Astrocyte of the cerebellum (primary cell): ENCODE data around the gene SPNS2.

Source experiments
- DNase-seq: peaks from one replicate; pipeline ENCODE4 v3.0.0-alpha.2; 2011; ENCODE audit warnings: low read depth
- H3K4me3 ChIP-seq: 2 replicates; pipeline ENCODE4 v1.5.1; 2011; ENCODE audit warnings: mild to moderate bottlenecking, low read depth, low read length, moderate library complexity
- CTCF ChIP-seq: IDR thresholded peaks from 2 replicates; pipeline ENCODE4 v1.5.1; 2012; ENCODE audit warnings: low read length, low read depth, moderate library complexity, mild to moderate bottlenecking; ENCODE audit errors: missing control alignments
- in situ Hi-C: cut with HindIII; loops from 2 replicates; pipeline ENCODE4 v1.10.0; 2017; ENCODE audit warnings: low sequenced_read_pairs

Gene SPNS2

GRCh38 chr17:4463818-4464476 lies 34.7 kb upstream of the SPNS2 start:
- in situ Hi-C loops, result no loop called here
- TF ChIP-seq CTCF, result no peak

GRCh38 chr17:4465786-4466185 lies 32.9 kb upstream of the SPNS2 start:
- DNase-seq, result no peak
- H3K4me3 ChIP-seq, result no peak overlapping the region
- no peak for TF ChIP-seq CTCF
- in situ Hi-C loops, result no loop called here

More at GRCh38 chr17:4463818-4464476, 34.7 kb upstream of the SPNS2 start:
- H3K4me3 ChIP-seq, result no peak overlapping the region
- DNase-seq, result peak; percentile 13

- no peak for TF ChIP-seq CTCF
- no peak overlapping the region for H3K4me3 ChIP-seq
- in situ Hi-C loops, result no loop called here
- DNase-seq, result no peak
Measured at GRCh38 chr17:4467287-4467686, 31.4 kb upstream of the SPNS2 start.

- in situ Hi-C loops, result no loop called here
- DNase-seq, result no peak
- TF ChIP-seq CTCF, result no peak
- H3K4me3 ChIP-seq, result no peak overlapping the region
Measured at GRCh38 chr17:4469552-4469951, 29.1 kb upstream of the SPNS2 start.

- H3K4me3 ChIP-seq, result no peak overlapping the region
- TF ChIP-seq CTCF, result no peak
- in situ Hi-C loops, result no loop called here
- DNase-seq, result no peak
Measured at GRCh38 chr17:4472286-4472685, 26.4 kb upstream of the SPNS2 start.

GRCh38 chr17:4474093-4474492 lies 24.6 kb upstream of the SPNS2 start:
- no peak for TF ChIP-seq CTCF
- no peak for DNase-seq
- in situ Hi-C loops, result no loop called here
- no peak overlapping the region for H3K4me3 ChIP-seq
